ENCODE data around the gene FARP2. TPM values are rescaled to one million over a fixed set of nuclear protein-coding genes. Genes with fewer than 3 reads are reported as not detected.

Gene FARP2
- total and polyA plus RNA-seq, 2 of the 4 experiments (the other 2 are of a cell fraction) = 17.1 to 30.8 TPM

- dilution Hi-C loops (cut with HindIII; ENCODE audit: low sequenced_read_pairs, unreplicated experiment) = no loop called here
- peak overlapping the region; percentile 25; the same call in 1 of the 2 replicates for H3K4ac ChIP-seq (ENCODE audit: low read depth, low read length)
Measured at GRCh38 chr2:241340631-241341163, 15.4 kb upstream of the FARP2 start.

More at GRCh38 chr2:241340631-241341163, 15.4 kb upstream of the FARP2 start:
- intact Hi-C loops (cut with micrococcal nuclease) = no loop called here
- Histone ChIP-seq H2BK20ac (ENCODE audit: low read depth, low read length) (no peak overlapping the region), H3K79me1 (ENCODE audit: low read depth in 1 of 2, low read length in 2 of 2) (peaks cover 31 to 66% of the 10 kb centered on the region in 2 experiments), H2AFZ (replicated peaks; ENCODE audit: low read length, poor library complexity) (no peak overlapping the region), H3K23ac (ENCODE audit: low read depth, low read length) (no peak overlapping the region), H3K56ac (ENCODE audit: extremely low read depth, insufficient read depth, low read length) (no peak overlapping the region), H2BK120ac (ENCODE audit: low read depth, low read length) (no peak overlapping the region), H3K4me2 (ENCODE audit: low read depth, low read length) (no peak overlapping the region), H2AK5ac (ENCODE audit: low read depth, low read length) (no peak overlapping the region), H3K4me3 (ENCODE audit: insufficient read depth, low read depth, low read length) (no peak overlapping the region), H3K4me1 (ENCODE audit: control insufficient read depth, insufficient read depth, low read length) (peaks cover 13% of the 10 kb centered on the region), H3K9me3 (ENCODE audit: control insufficient read depth, insufficient read depth, low read length) (no peaks in the 10 kb centered on the region), H4K20me1 (ENCODE audit: insufficient read depth, low read length) (peaks cover 42% of the 10 kb centered on the region), H2BK15ac (ENCODE audit: low read depth, low read length) (no peak overlapping the region), H4K5ac (ENCODE audit: low read depth, low read length) (no peak overlapping the region), H3K36me3 (ENCODE audit: control insufficient read depth, insufficient read depth, low read length) (peaks cover 59% of the 10 kb centered on the region), H3K9me1 (ENCODE audit: insufficient read depth, low read length) (peaks cover 13% of the 10 kb centered on the region), H2BK5ac (ENCODE audit: low read depth, low read length, poor library complexity, severe bottlenecking) (peak overlapping the region; percentile 79), H4K91ac (ENCODE audit: insufficient read depth, low read depth, low read length) (no peak overlapping the region), H2AK9ac (replicated peaks; ENCODE audit: low read depth, low read length, poor library complexity) (no peak overlapping the region), H3K27ac (ENCODE audit: insufficient read depth, low read length) (peak overlapping the region; percentile 44; the same call in 1 of the 2 replicates), H3K14ac (replicated peaks; ENCODE audit: low read depth, low read length) (peak overlapping the region; percentile 22; the same call in 1 of the 2 replicates), H3K18ac (ENCODE audit: low read depth, low read length) (no peak overlapping the region), H3K9ac (ENCODE audit: low read depth, low read length) (no peak overlapping the region), H4K8ac (ENCODE audit: low read depth in 2 of 2, low read length in 2 of 2) (0 out of 4 replicates have a peak overlapping the region, but pooled peaks of 1 of the 2 experiments have one; percentile 7), H3K27me3 (ENCODE audit: control insufficient read depth, insufficient read depth, low read length) (no peaks in the 10 kb centered on the region)
- no TSS peak for BruUV-seq (replicated peaks)
- WGBS, 2 experiments (ENCODE audit: extremely low coverage in 2 of 2, insufficient read length in 1 of 2) = 71% methylated on average over 2 of the region's 3 CpGs; no CpG with 5 or more reads in 1 of the 2 experiments
- ATAC-seq (ENCODE audit: low read depth) (no peak), DNase-seq (no peak)
- POLR2A ChIA-PET (ENCODE audit: unreplicated experiment) = no interaction called here
- in situ Hi-C loops (cut with MboI; ENCODE audit: low sequenced_read_pairs) = no loop called here
- TF ChIP-seq MAZ (IDR thresholded peaks at IDR 0.05; ENCODE audit: borderline replicate concordance, low read depth, low read length) (no peak), CHD1 (IDR thresholded peaks at IDR 0.05; ENCODE audit: low read depth, low read length) (no peak), BHLHE40 (IDR thresholded peaks at IDR 0.05; ENCODE audit: low read depth, low read length) (no peak), MAFK (IDR thresholded peaks at IDR 0.05; ENCODE audit: low read depth, low read length) (no peak), RAD21 (IDR thresholded peaks at IDR 0.05; ENCODE audit: low read length) (no peak), NFE2L2 (IDR thresholded peaks at IDR 0.05; ENCODE audit: low read depth, low read length) (no peak), SMC3 (IDR thresholded peaks at IDR 0.05; ENCODE audit: low read depth, low read length) (no peak), FOS (IDR thresholded peaks at IDR 0.05; ENCODE audit: low read depth, low read length) (no peak), CTCF (conservative IDR thresholded peaks at IDR 0.05; ENCODE audit: low read depth, low read length) (no peak), RCOR1 (IDR thresholded peaks at IDR 0.05; ENCODE audit: insufficient replicate concordance, low read length) (no peak), MXI1 (IDR thresholded peaks at IDR 0.05; ENCODE audit: borderline replicate concordance, low read depth, low read length) (no peak), CEBPB (IDR thresholded peaks at IDR 0.05; ENCODE audit: low read depth, low read length) (no peak), POLR2A (IDR thresholded peaks at IDR 0.05; ENCODE audit: low read depth, low read length) (no peak), RFX5 (IDR thresholded peaks at IDR 0.05; ENCODE audit: low read depth, low read length) (no peak)
- TF ChIP-seq, protein P1, sequence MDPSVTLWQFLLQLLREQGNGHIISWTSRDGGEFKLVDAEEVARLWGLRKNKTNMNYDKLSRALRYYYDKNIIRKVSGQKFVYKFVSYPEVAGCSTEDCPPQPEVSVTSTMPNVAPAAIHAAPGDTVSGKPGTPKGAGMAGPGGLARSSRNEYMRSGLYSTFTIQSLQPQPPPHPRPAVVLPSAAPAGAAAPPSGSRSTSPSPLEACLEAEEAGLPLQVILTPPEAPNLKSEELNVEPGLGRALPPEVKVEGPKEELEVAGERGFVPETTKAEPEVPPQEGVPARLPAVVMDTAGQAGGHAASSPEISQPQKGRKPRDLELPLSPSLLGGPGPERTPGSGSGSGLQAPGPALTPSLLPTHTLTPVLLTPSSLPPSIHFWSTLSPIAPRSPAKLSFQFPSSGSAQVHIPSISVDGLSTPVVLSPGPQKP (IDR thresholded peaks at IDR 0.05; ENCODE audit: borderline replicate concordance, low read depth, low read length) = no peak
- TF ChIP-seq, protein P2, sequence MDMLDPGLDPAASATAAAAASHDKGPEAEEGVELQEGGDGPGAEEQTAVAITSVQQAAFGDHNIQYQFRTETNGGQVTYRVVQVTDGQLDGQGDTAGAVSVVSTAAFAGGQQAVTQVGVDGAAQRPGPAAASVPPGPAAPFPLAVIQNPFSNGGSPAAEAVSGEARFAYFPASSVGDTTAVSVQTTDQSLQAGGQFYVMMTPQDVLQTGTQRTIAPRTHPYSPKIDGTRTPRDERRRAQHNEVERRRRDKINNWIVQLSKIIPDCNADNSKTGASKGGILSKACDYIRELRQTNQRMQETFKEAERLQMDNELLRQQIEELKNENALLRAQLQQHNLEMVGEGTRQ (IDR thresholded peaks at IDR 0.05; ENCODE audit: low read depth, low read length) = no peak
- CTCF ChIA-PET = no interaction called here

Data from IMR-90 (cell line).